Tongue (tissue), 2 donors: Measurements from ENCODE around the gene ATP6V1G3. TPM values are rescaled to one million over a fixed set of nuclear protein-coding genes. Genes with fewer than 3 reads are reported as not detected.
A peak's percentile ranks its signal among the peaks of the same experiment; 100 is the strongest.
"Not testable (repeated sequence)": the region's sequence is repeated elsewhere in the genome, so short reads cannot be mapped to it uniquely, and the experiment has no call there.

Experiments used
- DNase-seq: peaks from one replicate; pipeline ENCODE4 v3.0.0-alpha.2; 2015
- total RNA-seq: library from RNA; depleted of rRNA; stranded (reverse); fragments of >200 nt; gene quantifications from one replicate; pipeline ENCODE4 v1.2.3, GENCODE V29; 2014

Gene ATP6V1G3
- total RNA-seq, 1 donor from 2014 or later, result not detected

DNA sequence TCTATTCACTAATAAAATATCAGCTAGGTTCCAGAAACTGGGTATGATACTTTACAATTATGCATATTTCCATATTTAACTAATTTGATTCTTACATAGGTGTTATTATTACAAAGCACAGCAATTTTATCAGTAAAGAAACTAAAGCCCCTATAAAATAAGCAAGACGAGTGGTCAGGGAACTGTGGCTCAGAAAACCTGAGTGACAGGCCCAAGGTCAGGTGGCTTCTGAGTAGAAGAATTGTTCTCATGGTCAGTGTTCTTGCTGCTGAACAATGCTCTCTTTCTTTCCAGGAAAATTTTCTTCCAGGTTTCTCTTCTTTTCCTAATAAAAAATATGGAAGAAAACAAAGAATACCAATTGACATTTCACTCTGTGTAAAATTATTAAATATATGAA, 2.2 kb upstream of the ATP6V1G3 start:
- DNase-seq, result no peak

DNA sequence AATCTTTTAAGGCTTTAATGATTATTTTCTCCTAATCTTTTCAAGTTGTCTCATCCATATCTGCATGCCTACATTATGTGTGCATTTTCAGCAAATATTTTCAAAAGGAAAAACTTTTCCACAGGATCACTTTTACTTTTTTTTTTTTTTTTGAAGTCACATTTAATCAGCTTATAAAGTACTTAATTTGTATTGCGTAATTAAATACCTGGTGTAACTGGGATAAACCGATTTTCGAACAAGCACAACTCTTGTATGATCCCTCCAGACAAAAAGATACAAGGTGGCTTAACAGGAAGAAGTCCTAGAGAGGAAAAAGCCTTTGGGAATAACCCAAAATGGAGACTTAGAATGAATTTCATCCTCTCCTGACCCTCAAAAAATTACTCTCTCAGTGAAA, 1.3 kb upstream of the ATP6V1G3 start:
- no peak for DNase-seq

DNA sequence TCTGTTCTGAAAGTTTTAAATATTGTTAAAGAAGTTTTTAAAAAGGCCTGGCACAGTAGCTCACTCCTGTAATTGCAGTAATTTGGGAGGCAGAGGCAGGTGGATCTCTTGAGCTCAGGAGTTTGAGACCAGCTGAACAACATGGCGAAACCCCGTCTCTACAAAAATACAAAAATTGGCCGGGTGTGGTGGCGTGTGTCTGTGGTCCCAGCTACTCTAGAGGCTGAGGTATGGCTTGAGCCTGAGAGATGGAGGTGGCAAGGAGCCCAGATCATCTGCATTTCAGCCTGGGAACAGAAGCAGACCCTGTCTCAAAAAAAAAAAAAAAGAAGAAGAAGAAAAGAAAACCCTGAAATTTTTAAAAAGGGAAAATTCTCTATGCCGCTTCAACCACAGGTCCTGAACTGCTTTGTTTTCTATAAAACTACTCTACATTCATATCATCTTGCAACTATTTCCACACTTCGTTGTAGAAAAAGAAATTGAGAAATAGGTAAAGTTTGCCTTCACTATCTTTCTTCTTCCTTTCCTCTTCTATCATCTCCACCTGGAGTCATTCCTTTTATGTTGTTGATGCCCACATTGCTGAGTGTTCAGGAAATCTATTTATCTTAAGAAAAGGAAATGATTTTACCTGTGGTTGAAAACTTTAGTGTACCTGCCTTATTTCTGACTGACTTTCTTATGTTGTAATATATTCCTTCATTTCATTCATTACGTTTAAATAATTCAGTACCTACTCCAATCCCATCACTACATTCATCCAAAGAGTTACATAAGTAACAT, 1.7 kb downstream of the ATP6V1G3 start:
- no peak for DNase-seq

DNA sequence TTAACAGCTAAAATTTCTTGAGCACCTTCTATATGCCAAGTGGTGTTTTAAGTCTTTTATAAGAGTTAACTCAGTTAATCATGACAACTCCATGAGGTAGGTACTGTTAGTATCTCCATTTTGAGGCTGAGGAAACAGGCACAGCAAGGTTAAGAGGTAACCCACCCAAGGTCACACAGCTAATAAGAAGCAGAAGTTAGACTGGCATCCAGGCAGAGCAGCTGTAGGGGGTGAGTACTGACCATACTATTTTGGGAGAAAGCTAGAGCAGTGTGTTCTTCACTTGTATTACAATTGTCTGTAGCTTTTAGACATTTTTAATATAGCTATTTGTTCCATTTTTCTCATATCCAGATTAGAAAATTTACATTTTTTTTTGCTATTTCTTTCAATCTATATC, 4.8 kb downstream of the ATP6V1G3 start:
- peak; percentile 16 for DNase-seq

DNA sequence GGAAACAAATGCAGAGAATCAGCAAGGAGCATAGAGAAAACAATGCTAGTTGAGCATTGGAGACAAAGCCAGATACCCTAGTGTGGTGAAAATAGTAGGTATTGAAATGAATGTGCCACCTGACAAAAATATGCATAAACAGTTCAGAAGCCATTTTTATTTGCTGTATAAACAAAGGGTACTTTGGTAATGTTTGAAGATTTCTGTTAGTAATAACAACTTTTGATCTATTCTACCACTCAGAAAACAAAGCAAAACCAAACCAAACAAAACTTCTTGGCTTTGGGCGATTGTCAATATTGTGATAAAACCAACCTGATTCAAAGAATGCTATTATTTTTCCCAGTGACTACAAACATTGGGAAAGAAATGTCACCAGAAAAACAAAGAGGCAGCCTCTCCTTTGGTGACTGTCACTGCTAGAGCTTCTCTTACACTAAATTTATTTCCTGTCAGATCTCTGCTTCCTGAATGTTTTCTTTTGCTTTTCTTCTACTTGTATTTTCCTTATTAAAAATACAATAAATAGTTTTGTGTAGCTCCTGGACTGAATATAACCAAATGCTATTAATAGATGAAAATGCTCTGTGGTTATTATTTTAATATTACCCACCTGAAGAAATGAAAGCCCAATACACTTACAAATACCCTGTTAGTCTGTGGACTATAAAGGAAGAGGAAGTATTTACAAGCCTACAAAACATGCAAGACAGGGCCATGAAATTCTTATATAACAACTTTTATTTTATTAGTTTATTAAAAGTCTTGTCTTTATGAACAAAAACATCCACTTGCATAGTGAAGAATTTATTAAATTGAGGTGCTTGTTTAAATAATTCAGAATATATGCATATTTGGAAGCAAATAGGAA, 5.7 kb downstream of the ATP6V1G3 start:
- no peak for DNase-seq

DNA sequence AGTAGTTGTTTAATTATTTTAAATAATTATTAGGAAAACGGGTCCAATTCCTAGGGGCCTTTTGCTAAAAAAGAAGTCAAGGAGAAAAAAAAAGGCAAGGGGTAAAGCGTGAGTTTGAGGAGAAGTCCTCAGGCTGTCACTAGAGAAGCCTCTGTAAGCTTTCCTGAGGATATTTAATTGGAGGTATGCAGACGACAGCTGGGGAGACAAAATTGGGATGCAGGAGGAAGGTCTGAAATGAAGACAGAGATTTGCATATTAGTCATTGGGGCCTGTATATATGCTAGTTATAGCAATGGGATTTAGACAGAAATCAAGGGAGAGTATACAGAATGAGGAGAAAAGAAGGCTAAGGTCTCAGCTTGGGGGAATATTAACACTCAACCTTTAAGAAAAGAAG, 8.6 kb downstream of the ATP6V1G3 start:
- peak; percentile 37 for DNase-seq

DNA sequence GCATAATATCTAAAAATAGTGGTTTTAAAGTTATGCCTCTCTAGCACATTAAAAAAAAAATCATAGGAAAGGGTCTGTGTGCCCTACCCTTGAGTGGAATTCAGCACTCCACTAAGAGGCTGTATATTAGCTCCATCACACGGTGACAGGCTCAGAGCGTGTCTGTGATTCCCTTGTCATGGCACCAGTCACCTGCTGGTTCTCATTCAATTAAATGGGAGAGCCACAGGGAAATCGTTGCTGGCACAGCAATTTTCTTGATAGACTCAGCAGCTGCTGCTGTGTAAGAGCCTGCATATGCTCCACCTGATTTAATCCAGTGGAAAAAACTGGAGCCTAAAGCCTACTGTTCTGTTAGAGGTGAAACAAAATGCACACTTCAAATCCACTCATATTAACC, 9.5 kb downstream of the ATP6V1G3 start:
- DNase-seq, result peak; percentile 65

DNA sequence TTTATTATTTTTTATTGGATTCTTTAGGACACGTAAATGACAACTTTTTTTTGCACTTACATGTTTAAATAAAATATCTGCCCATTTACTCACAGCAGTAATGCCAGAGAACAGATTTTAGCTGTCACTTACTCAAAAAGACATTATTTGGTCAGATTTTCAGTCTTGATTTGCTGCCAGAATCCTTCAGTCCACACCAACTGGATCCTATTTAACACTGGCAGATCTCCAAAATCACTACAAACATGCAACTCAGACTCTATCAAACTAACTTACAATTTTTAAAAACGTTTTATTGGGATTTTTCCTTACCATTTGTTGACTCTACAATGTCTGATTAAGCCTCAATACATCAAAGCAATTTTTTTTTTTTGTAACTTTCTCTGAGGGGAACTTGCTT, 11.1 kb downstream of the ATP6V1G3 start:
- peak; percentile 52 for DNase-seq

DNA sequence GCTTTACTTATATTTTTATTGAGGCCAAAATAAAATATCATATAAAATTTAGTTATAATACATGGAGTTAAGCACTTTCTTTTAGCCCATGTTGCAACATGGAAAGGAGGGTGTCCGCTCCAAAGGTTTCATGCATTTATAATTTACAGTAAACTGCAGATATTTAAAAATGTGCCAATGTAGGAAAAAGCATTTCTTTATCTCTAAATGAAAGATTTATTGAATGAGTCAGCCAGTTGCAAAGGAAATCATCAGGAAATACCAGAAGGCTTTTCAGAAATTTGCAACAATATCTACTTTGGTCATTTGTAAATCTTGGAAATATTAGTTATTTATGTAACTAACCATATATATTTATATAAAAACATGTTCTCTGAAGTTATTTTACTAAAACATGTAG, 12.1 kb downstream of the ATP6V1G3 start:
- no peak for DNase-seq

DNA sequence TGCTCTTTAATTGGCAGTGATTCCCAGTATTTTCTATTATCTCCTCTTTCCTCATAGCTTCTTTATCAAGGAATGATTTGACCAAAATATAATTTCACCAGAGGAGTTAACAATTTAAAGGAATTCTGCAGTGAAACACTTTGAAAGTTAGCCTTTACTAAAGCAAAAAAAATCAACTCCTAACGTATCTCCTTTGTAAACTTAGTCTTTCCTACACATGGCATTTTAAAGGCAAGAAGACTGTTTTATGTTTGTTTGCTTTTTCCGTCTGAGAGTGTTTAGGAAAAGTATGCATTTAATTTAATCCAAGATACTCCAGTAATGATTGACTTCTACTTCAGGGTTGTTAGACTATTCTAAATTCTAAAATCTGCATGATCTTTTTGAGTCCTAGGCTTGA, 15.9 kb downstream of the ATP6V1G3 start:
- DNase-seq, result no peak

DNA sequence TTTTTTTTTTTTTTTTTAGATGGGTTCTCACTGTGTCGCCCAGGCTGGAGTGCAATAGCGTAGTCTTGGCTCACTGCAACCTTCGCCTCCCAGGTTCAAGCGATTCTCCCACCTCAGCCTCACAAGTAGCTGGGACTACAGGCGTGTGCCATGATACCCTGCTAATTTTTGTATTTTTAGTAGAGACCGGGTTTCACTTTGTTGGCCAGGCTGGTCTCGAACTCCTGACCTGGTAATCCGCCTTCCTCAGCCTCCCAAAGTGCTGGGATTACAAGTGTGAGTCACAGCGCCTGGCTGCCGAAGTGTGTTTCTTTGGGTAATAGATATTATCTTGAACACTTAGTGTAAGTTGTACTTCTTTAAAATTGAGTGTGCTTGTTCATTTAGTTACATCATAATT, 16.4 kb downstream of the ATP6V1G3 start:
- not testable (repeated sequence) for DNase-seq

DNA sequence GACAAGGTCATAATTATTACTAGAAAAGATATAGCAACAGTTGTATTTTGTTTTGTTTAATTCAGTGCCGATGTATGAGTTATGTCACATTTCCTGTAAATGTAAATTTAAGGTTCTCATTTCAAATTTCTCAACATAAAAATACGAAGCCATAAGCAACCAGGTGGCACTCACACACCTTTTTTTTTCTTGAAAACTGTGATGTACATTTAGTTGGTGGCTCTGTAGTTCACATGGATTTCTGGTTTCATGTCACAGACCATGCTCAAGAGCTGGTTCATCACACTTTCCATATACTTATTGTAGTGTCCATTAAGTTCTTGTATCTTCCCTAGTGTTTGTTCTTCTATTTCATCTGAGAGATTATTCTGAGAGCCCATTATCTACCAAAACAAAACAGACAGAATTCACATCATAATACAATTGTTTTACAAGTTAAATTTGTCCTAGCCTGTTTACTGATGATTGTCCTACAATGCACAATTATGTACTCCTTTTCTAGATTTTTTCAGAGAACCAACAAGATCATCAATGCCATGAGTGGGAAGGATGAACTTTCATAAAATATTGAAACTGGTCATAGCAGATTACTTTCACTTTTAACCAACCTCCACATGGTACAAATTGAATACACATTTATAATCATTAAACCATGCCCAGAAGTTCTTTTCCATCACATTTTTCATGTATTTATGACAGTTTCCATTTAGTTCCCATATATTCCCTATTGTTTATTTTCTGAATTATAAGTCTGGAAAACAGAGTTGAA, 17.1 kb downstream of the ATP6V1G3 start:
- DNase-seq, result no peak

DNA sequence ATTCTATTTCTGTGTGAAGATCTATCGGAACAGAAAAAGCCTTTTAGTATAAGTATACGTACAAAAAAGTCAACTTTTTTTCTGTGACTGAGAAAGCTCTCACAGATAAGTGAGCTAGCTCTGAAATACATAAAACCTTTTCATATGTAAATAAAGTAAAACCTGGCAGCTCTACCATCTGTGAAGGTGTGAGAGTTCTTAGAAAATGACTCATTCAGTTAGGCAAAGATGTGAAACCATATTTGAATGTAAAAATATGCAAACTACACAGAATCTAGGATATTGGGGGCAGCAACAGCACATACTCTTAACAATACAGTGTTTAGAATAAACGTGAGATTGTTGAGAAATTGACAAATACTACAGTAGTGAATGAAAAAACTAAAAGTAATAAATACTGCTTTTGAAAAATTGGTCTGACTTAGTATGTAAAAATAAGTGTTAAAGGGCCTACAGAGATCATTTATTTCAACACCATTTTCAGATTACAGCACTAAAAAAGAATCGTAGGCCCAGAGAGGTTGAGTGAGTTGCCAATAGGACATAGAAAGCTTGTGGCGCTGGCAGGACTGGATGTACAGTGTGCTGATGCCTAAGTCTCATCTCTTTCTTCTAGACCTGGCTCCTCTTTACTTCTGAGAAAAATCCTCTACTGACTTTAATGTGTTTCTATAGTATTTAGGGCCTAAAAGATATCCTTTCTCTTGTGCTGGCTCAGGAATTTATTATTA, 19.8 kb downstream of the ATP6V1G3 start:
- no peak for DNase-seq

DNA sequence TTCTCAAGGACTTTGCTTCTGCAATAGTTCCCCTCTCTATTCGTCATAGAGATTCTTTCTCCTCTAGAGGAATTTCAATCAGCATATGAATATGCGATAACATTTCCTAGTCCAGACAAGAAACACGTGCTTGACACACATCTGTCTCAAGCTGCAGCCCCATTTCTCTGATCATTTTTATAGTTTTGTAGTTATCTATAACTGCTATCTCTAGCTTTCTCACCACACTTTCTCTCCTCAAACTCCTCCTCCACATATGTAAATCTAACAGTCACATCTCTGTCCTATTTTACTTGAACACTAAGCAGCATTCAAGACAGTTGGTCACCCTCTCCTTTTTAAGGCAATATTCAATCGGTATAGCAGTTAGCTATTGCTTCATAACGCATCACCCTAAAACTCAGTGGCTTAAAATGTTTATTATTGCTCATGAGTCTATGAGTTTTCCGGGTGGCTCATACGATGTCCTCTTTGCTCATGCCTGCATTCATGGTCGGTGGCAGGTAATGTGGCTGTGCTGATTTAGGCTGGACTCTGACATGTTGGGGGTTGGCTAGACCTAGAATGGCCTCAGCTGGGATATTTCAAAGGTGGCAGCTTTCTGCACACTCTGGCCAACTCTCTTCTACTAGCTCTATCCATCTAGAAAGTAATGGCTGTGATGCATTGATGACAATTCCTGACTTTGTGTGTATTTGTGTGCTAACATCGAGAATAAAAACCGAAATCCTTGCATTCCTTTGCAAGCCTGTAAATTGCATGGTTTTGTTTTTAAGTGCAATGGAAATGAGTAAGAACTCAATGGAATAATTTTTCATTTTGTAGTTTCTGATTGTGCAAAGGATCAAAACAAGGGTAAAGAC, 20.6 kb downstream of the ATP6V1G3 start:
- DNase-seq, result no peak

DNA sequence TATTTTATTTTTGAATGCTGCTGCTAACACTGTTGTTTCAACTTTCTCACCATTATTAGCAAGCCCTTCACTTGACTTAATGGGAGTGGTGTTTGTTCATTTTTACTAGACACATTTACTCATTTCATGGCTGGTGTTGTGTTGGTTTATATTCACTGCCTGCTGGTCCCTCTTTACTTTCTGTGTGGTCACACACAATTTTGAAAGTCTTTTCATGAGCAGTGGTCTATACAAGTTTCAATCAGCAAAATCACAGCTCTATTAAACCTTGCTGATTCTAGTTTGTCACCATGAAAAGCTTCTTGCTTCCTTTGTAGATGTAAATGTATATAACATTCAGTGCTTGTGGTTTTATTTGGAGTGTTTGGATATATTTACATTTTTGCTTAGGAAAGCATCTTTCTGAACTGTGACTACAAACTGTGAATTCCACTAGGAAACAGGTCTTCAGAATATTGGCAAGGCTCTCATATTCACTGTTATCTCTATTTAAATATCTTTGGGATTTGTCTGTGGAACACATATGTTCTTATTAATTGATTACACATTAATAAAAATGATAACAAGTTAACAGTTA, 22.8 kb downstream of the ATP6V1G3 start:
- no peak for DNase-seq

DNA sequence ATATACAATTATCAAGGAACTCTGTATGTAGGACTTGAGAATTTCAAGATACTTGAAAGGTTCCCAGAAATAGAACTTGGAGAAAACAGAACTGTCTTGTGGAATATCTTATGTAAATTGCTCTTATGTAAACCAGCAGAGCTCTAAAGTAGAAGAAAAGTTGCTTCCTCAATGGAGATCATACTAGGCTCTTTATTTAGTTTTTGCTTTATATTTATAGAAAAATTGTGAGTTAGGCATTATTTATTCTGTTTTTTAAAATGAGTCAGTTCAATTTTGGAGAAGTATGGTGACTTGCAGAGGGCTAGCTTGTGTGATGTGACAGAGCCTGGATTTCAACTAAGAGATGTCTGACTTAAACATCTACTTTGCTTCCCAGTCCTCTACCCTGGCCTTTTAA, 40.4 kb downstream of the ATP6V1G3 start:
- DNase-seq, result no peak

DNA sequence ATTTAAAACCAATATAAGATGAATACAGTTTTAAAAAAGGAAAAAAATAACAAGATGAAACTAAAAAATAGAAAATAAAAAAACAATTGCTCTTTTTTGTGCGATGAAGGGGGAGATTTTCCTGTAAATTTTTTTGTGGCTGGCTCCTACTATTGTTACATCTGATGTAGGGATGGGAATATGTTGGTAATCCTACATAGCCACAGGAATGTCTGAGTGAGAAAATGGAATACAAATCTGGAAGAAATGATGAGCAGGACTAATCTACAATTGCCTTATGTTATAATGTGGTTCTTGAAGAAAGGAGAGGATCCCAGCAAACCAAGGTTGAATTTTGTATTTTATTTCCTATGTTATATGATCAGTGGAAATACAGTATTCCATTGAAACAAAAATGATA, 40.9 kb downstream of the ATP6V1G3 start:
- no peak for DNase-seq

DNA sequence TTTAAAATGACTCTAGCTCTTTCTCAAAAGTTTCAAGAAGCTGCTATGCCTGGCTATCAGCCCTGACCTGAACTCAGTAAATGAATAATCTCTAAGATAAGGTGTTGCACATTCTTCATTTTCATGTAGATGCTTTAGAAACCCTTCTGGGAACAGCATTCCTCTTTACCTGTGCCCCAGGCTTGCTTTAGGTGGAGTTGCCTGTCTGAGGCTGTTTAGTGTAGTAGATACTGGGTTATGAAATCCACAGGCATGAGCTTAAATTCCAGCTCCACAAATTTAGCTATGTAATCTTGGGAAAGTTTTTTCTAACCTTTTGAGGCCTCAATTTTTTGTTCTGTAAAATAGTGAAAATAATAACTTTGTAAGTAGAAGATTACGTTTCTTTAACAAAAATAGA, 41.6 kb downstream of the ATP6V1G3 start:
- no peak for DNase-seq

DNA sequence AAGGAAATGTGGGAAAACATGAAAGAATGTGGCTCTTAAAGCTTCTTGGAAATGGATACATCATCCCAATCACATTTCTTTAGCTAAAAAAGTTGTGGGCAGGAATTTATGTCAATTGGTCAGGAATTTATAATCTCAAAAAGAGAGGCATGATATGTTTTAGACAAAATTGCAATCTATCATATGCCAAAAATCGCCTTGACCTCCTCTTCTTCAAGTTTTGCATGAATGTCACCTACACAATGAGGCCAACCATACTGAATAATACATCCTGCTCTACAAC, 42.4 kb downstream of the ATP6V1G3 start:
- DNase-seq, result no peak

DNA sequence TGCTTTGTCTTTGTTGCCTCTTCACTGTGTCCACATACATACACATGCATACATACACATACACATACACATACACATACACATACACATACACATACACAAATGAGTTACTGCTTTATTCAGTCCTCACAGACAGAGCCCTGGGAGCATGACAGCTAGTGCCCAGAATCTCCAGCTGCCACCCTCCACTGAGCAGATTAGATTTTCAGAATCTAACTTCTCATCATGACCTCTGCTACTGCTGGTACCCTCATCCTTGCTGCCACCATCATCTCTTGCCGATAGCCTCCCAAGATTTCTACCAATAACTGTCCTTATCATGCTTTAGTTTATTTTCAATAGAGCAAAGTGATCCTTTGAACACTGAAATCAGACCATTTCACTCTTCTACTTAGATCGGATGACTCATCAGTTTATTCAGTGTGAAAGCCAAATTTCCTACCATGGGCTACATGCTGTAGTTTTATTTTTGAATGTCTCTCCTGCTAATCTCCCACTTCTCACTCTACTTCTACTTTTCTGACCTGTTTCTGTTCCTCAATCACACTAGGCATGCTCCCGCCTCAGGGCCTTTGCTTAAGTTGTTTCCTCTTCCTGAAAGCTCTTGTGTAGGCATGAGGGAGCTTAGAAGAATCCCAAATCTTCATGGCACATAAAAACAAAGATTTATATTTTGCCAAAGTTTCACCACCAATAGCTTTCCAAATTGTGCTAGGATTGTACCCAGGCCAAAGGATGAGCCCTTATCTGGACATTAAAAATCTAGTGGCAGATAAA, 43.0 kb downstream of the ATP6V1G3 start:
- no peak for DNase-seq
